HFFc6 (cell line): ENCODE data around the gene FAAP20. TPM values are rescaled to one million over a fixed set of nuclear protein-coding genes. Genes with fewer than 3 reads are reported as not detected.

Experiments
- DNase-seq: peaks from one replicate; pipeline ENCODE4 v3.0.0-alpha.2; 2018
- H3K27ac Mint-ChIP-seq: 2 replicates; pipeline ENCODE4 v1.8.0; 2020; ENCODE audit warnings: mild to moderate bottlenecking, mixed read lengths
- H3K27me3 Mint-ChIP-seq: 2 replicates; pipeline ENCODE4 v1.8.0; 2021; ENCODE audit warnings: mild to moderate bottlenecking, moderate library complexity, mixed read lengths; ENCODE audit not compliant: insufficient read depth
- H3K36me3 Mint-ChIP-seq: 2 replicates; pipeline ENCODE4 v1.8.0; 2021; ENCODE audit warnings: low read depth, mixed read lengths
- H3K4me1 Mint-ChIP-seq: 2 replicates; pipeline ENCODE4 v1.8.0; 2020; ENCODE audit warnings: low read depth, mixed read lengths
- H3K4me3 Mint-ChIP-seq: 2 replicates; pipeline ENCODE4 v1.8.0; 2020; ENCODE audit warnings: mild to moderate bottlenecking, moderate library complexity, mixed read lengths
- H3K9me3 Mint-ChIP-seq: 2 replicates; pipeline ENCODE4 v1.8.0; 2020; ENCODE audit warnings: mild to moderate bottlenecking, mixed read lengths
- total RNA-seq, 6 experiments: library from RNA; stranded (reverse); fragmentation: NEBNext Ultra II Directional; extraction: Animal tissue kit (Norgen Biotek cat#: 25700); gene quantifications; 2 replicates in 1 of 6; 3 replicates in 5 of 6; pipeline ENCODE4 v1.2.3, GENCODE V29; 2021
- TF ChIP-seq, protein P1 (sequence below): fragments of 200-600 bp; sonication (generic); IDR thresholded peaks from 2 replicates; pipeline ENCODE4 v1.5.0; 2021; ENCODE audit warnings: antibody characterized with exemption, mild to moderate bottlenecking

The FAAP20 gene
- total RNA-seq, 6 experiments from 2014 or later: 75.3 to 97.4 (median 82.7) TPM

DNA sequence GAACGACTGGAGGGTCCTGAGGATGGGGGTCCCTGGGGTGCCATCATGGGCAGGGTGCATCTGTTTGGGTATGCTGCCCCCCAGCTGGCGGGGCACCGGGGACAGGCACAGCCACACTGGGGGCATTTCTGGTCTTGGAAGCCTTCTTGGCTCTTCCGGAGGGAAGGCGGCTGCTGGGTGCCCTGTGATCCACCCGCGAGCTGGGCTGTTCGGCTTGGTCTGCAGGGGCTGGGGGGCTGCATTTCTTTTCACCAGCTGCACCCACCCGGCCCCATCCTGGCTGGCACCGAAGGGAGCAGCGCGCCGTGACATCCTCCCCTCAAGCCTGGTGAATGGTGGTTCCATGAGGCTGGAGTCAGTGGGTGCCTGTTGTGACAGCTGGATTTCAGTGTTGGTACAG lies 12.2 kb downstream of the FAAP20 start:
- H3K27ac Mint-ChIP-seq: no peak overlapping the region
- TF ChIP-seq, protein P1, sequence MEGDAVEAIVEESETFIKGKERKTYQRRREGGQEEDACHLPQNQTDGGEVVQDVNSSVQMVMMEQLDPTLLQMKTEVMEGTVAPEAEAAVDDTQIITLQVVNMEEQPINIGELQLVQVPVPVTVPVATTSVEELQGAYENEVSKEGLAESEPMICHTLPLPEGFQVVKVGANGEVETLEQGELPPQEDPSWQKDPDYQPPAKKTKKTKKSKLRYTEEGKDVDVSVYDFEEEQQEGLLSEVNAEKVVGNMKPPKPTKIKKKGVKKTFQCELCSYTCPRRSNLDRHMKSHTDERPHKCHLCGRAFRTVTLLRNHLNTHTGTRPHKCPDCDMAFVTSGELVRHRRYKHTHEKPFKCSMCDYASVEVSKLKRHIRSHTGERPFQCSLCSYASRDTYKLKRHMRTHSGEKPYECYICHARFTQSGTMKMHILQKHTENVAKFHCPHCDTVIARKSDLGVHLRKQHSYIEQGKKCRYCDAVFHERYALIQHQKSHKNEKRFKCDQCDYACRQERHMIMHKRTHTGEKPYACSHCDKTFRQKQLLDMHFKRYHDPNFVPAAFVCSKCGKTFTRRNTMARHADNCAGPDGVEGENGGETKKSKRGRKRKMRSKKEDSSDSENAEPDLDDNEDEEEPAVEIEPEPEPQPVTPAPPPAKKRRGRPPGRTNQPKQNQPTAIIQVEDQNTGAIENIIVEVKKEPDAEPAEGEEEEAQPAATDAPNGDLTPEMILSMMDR: no peak
- peaks cover 7% of the 10 kb centered on the region; the same call in 1 of the 2 replicates for H3K36me3 Mint-ChIP-seq
- DNase-seq: no peak
- no peak overlapping the region for H3K4me3 Mint-ChIP-seq
- H3K4me1 Mint-ChIP-seq: no peaks in the 10 kb centered on the region; the same call in 1 of the 2 replicates
- peaks cover 3% of the 10 kb centered on the region for H3K27me3 Mint-ChIP-seq
- H3K9me3 Mint-ChIP-seq: no peaks in the 10 kb centered on the region

DNA sequence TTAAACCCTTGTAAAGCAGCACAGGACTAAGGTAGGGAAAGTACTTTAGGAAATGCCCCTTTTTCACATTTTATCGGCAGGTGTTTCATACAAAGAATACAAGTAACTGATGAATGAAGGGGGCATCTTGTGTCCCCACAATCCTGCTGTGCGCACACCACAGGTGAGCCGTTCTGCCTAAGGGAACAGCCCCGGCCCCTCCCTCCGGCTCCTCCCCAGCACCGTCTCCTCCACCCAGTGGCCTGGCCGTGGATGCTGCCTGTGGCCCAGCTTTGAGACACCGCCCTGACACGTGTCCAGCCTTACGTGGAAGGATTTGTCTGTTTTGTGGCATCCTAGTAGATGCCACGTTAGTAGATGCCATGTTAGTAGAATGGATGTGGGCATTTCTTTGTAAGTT lies 12.8 kb downstream of the FAAP20 start:
- no peaks in the 10 kb centered on the region; the same call in 1 of the 2 replicates for H3K4me1 Mint-ChIP-seq
- H3K27ac Mint-ChIP-seq: no peak overlapping the region
- H3K27me3 Mint-ChIP-seq: peaks cover 3% of the 10 kb centered on the region
- no peaks in the 10 kb centered on the region for H3K9me3 Mint-ChIP-seq
- TF ChIP-seq, protein P1: no peak
- peaks cover 7% of the 10 kb centered on the region; the same call in 1 of the 2 replicates for H3K36me3 Mint-ChIP-seq
- H3K4me3 Mint-ChIP-seq: no peak overlapping the region
- DNase-seq: no peak

DNA sequence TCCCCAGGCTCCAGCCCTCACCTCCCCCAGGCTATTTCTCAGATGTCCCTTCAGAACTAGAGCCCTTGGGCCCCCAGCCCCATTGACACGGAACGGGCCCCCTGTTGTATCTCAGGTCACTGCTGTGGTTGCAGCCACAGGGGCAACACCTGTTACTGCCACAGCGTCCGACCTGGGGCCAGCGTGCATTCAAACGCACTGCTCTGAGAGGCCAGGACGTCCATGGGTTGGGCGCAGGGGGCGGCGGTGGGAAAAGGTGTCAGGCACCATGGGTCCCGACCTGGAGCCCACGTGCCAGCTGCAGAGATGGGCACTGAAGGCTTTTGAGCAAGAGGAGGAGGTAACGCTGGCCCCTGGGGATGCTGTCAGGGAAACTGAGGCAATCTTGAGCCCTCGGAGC lies 13.3 kb downstream of the FAAP20 start:
- Mint-ChIP-seq H3K27ac (no peak overlapping the region), H3K27me3 (peaks cover 3% of the 10 kb centered on the region), H3K4me1 (no peaks in the 10 kb centered on the region; the same call in 1 of the 2 replicates), H3K9me3 (no peaks in the 10 kb centered on the region), H3K36me3 (peaks cover 7% of the 10 kb centered on the region; the same call in 1 of the 2 replicates), H3K4me3 (no peak overlapping the region)
- DNase-seq: no peak
- TF ChIP-seq, protein P1: no peak

DNA sequence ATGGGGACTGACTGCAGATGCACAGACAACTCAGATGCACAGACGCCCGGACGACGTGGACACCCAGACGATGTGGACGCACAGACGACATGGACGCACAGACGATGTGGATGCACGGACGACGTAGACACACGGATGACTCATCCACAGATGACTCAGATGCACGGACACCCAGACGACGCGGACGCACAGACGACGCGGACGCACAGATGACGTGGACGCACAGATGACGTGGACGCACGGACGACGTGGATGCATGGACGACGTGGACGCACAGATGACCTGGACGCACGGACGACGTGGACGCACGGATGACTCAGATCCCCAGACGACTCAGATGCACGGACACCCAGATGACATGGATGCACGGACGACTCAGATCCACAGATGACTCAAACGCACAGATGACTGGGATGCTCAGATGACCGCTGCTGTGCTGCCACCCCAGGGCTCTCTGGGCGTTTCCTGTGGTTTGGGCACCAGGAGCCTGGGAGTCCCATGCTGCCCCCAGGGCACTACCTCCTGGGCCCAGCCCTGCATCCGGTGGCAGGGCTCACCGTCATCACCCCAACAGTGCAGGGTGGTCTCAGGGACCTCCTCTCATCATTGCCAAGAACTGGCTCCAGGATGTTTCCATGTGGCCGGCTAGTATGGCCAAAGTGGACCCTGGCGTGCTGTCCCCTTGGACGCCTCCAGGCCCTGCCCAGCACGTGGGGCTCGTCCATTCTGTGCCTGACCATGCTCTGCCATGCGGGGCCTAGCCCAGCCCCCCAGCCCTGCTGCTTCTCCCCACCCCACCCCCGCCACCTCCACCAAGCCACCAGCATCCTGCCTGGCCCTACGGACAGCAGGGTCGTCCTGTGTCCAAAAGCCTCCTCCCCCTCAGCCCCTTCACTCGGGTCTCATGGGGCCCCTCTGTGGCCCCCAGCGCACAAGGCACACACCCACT lies 14.0 kb downstream of the FAAP20 start:
- H3K36me3 Mint-ChIP-seq: peaks cover 7% of the 10 kb centered on the region; the same call in 1 of the 2 replicates
- H3K4me1 Mint-ChIP-seq: no peaks in the 10 kb centered on the region; the same call in 1 of the 2 replicates
- H3K4me3 Mint-ChIP-seq: no peak overlapping the region
- H3K27me3 Mint-ChIP-seq: peaks cover 3% of the 10 kb centered on the region
- no peaks in the 10 kb centered on the region for H3K9me3 Mint-ChIP-seq
- TF ChIP-seq, protein P1: no peak
- H3K27ac Mint-ChIP-seq: no peak overlapping the region
- DNase-seq: peak; percentile 36

DNA sequence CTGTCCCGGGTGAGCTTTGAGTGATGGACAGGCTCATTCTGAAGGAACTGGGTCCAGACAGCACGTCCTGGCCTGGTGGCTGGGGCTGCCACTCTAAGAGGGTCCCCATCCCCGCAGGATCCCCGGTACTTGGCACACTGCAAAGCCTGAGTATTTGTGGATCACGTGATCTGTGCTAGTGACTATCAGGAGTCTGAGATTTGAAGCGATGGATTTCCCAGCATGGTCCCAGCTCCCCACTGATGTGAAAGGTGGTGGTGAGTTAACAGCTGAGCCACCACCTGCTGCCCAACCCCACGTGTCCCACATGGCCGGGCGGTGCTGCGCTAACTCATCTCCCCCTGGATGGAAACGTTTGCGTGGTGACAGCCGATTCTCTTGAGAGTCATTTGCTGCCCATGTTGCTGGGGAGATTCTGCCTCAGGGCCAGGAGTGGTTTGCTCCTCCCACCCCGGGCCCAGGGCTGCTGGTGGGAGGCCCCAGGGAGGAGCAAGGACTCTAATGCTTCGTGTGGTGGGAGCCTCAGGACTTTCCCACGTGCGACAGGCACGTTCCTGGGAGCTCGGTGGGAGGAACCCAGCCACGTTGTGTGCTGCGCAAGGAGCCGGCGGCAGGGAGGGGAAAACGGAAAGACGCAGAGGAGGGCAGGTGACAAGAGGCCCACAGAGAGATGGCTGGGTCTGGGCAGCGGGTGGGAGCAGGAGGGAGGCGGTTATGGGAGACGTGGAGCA lies 15.1 kb downstream of the FAAP20 start:
- H3K27me3 Mint-ChIP-seq: peaks cover 3% of the 10 kb centered on the region
- DNase-seq: no peak
- H3K4me1 Mint-ChIP-seq: peaks cover 5% of the 10 kb centered on the region
- no peak overlapping the region for H3K4me3 Mint-ChIP-seq
- H3K36me3 Mint-ChIP-seq: peaks cover 7% of the 10 kb centered on the region; the same call in 1 of the 2 replicates
- no peaks in the 10 kb centered on the region for H3K9me3 Mint-ChIP-seq
- TF ChIP-seq, protein P1: no peak
- H3K27ac Mint-ChIP-seq: no peak overlapping the region
